ENCODE data around the gene SMAD7. TPM values are rescaled to one million over a fixed set of nuclear protein-coding genes. Genes with fewer than 3 reads are reported as not detected.
"Not testable (repeated sequence)": the region's sequence is repeated elsewhere in the genome, so short reads cannot be mapped to it uniquely, and the experiment has no call there.

The SMAD7 gene
- total RNA-seq, 2 experiments from 2014 or later: 13.6 to 14.4 TPM

DNA sequence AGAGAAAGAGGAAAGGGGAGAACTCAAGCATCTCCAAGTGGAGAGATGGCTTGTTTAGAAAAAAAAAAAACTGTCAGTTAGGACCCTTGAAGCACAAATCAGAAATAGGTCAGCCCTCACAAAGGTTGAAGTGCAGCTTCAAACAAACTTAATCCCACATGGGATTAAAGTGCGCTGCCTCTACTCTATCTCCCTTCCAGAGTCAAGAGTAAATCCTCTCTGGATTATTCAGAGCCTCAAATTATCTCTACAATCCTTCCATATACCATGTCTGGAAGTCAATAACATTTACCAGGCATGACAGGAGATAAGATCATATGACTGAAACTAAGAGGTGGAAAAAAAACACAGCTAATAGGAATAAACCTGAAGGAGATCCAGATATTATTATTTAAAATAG is 69.8 kb downstream of the SMAD7 start:
- Mint-ChIP-seq H3K9me3 (no peaks in the 10 kb centered on the region), H3K27me3 (no peaks in the 10 kb centered on the region), H3K27ac (no peak overlapping the region), H3K4me3 (no peak overlapping the region), H3K4me1 (ENCODE audit: low read depth) (no peaks in the 10 kb centered on the region), H3K36me3 (no peaks in the 10 kb centered on the region)
- no peak for DNase-seq
- intact Hi-C loops (cut with micrococcal nuclease): no loop called here
- POLR2A ChIA-PET: no interaction called here
- CTCF ChIA-PET: no interaction called here

DNA sequence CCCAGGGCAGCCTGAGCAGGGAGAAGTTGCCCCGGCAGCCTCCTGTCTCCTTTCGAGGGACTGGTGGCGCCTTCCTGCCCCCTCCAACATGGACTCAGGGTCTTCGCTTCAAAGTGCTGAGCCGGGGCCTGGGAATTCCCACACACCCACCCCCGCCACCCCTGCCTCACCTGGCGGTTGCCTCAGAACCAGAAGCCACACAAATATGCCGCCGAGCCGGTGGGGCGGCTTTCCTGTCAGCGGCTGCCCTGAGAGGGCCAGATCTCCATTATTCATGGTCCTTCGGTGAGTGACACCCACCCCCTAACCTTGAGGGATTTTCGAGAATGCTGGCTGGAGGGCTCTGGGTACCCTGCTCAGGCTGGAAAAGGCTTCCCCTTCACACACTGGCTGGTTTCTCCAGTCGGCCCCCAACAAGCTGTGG is 71.7 kb downstream of the SMAD7 start:
- Mint-ChIP-seq H3K27ac (no peak overlapping the region), H3K36me3 (no peaks in the 10 kb centered on the region), H3K4me1 (ENCODE audit: low read depth) (peaks cover under 1% of the 10 kb centered on the region), H3K4me3 (no peak overlapping the region), H3K27me3 (no peaks in the 10 kb centered on the region), H3K9me3 (no peaks in the 10 kb centered on the region)
- POLR2A ChIA-PET: no interaction called here
- DNase-seq: no peak
- CTCF ChIA-PET: no interaction called here
- intact Hi-C loops (cut with micrococcal nuclease): no loop called here

DNA sequence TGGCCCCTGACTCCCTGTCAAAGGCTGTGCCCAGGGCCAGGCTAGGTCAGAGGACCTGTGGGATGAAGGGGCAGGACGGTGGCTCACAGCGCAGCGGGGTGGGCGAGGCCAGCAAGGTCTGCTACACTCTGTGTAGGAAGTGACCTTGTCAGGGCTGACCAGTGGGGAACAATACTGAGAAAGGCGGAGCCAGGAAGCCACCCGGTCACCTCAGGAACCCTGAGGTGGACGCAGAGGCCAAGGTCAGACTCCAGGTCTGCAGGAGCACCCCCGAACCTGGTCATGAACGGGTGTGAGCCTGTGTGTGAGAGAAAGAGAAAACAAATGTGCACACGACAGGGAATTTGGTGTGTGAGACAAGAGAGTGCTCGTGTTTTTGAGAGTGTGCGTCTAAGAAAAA is 72.3 kb downstream of the SMAD7 start:
- H3K36me3 Mint-ChIP-seq: no peaks in the 10 kb centered on the region
- no peak overlapping the region for H3K4me3 Mint-ChIP-seq
- H3K27me3 Mint-ChIP-seq: no peaks in the 10 kb centered on the region
- no peak for DNase-seq
- intact Hi-C loops (cut with micrococcal nuclease): no loop called here
- ChIA-PET CTCF (no interaction called here), POLR2A (no interaction called here)
- H3K9me3 Mint-ChIP-seq: no peaks in the 10 kb centered on the region
- H3K4me1 Mint-ChIP-seq (ENCODE audit: low read depth): peaks cover 4% of the 10 kb centered on the region
- peak overlapping the region; percentile 61 for H3K27ac Mint-ChIP-seq

DNA sequence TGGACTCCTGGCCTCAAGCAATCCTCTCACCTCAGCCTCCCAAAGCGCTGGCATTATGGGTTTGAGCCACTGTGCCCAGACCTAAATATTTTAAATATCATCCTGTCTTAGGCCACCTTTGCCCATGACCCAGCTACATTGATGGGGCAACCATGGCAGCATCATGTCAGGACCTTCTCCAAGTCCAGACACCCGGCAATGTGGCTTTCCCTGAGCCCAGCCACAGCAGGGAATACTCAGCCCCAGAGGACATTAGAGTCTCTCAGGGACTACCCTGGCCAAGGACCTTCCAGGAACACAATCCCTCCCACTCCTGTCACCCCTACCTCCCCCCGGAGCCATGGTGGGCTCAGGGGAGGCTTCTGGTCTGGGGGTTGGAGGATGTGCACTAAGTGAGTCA is 72.8 kb downstream of the SMAD7 start:
- H3K27me3 Mint-ChIP-seq: no peaks in the 10 kb centered on the region
- H3K4me3 Mint-ChIP-seq: no peak overlapping the region
- no peak overlapping the region for H3K27ac Mint-ChIP-seq
- no peaks in the 10 kb centered on the region for H3K9me3 Mint-ChIP-seq
- H3K36me3 Mint-ChIP-seq: no peaks in the 10 kb centered on the region
- ChIA-PET CTCF (no interaction called here), POLR2A (no interaction called here)
- peaks cover 9% of the 10 kb centered on the region for H3K4me1 Mint-ChIP-seq (ENCODE audit: low read depth)
- DNase-seq: no peak
- intact Hi-C loops (cut with micrococcal nuclease): no loop called here

DNA sequence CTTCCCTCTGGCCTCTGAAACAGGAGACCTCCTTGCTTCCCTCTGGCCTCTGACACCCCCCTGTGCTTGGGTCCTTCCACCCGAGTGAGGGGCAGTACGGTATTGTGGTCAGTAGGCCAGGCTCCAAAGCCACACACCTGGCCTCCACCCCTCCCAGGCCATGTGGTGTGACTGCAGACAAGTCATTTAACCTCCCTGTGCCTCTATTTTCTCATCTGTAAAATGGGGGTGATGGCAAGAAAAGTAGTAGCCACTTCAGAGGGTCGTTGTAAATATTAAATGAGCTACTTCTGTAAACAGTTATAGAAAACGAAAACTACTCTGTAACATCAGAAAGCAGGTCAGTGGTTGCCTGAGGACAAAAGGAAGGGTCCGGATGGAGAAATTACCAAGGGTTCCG is 74.2 kb downstream of the SMAD7 start:
- no peak overlapping the region for H3K27ac Mint-ChIP-seq
- intact Hi-C loops (cut with micrococcal nuclease): no loop called here
- no peaks in the 10 kb centered on the region for H3K9me3 Mint-ChIP-seq
- H3K36me3 Mint-ChIP-seq: no peaks in the 10 kb centered on the region
- no peaks in the 10 kb centered on the region for H3K27me3 Mint-ChIP-seq
- no peak for DNase-seq
- ChIA-PET CTCF (no interaction called here), POLR2A (no interaction called here)
- no peak overlapping the region for H3K4me3 Mint-ChIP-seq
- peaks cover 18% of the 10 kb centered on the region for H3K4me1 Mint-ChIP-seq (ENCODE audit: low read depth)

DNA sequence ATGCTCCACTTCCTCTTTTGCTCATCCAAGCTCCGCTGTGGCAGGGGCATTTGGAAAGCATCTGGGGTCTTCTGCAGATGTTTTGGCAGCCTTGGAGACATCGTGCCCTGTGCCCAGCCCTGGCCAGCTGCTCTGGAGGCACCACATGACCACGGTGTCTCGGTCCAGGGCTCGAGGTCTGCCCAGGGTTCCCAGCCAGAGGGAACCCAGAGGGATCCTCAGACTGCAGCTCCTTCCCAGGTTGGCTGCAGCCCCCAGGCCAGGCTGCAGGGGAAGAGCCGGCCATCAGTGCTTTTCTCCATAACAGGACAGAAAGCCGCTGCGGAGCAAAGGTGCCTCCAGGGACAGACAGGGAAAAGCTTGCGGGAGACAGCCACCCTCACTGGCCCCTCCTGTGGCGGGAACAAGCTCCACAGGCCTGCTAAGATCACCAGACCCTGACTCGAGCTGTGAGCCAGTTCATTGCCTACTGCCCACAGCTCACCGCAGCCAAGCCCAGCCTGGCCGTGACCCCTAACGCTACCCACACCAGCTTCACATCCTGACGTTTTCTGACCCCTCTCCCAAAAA is 74.7 kb downstream of the SMAD7 start:
- CTCF ChIA-PET: no interaction called here

DNA sequence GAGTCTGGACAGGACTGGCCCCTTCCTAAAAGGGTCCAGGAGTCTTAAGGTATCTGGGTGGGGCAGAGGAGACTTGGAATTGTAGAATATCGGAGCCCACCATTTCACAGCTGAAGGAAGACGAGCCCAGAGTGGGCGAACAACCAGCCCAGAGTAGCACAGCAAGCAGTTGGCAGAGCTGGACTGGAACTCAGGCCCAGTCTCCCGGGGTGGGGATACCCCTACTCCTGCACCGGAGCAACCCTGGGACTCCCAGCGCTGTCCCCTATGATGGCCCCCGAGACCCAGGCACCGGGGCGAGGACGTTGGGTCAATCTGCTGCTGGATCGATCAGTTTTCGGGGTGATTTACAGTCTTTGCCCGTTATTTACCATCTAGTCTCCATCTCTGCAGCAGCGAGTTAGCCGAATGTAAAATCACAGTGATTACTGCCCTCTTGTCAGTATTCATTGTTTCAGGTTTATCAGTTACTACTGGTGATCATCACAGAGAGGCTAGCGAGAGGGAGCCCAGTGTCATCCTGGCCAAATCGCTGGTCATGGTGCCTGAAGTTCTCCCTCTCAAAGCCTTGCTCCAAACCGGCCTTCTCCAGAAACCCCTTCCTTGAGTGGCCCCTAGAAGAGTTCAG is 75.3 kb downstream of the SMAD7 start:
- Mint-ChIP-seq H3K36me3 (no peaks in the 10 kb centered on the region), H3K4me3 (no peak overlapping the region), H3K27me3 (no peaks in the 10 kb centered on the region), H3K4me1 (ENCODE audit: low read depth) (peaks cover 18% of the 10 kb centered on the region), H3K9me3 (no peaks in the 10 kb centered on the region), H3K27ac (no peak overlapping the region)
- POLR2A ChIA-PET: no interaction called here
- CTCF ChIA-PET: no interaction called here
- DNase-seq: no peak
- intact Hi-C loops (cut with micrococcal nuclease): no loop called here

More for the DNA sequence above, 74.7 kb downstream of the SMAD7 start:
- Mint-ChIP-seq H3K36me3 (no peaks in the 10 kb centered on the region), H3K4me1 (ENCODE audit: low read depth) (peaks cover 18% of the 10 kb centered on the region), H3K27ac (no peak overlapping the region), H3K4me3 (no peak overlapping the region), H3K9me3 (no peaks in the 10 kb centered on the region), H3K27me3 (no peaks in the 10 kb centered on the region)
- intact Hi-C loops (cut with micrococcal nuclease): no loop called here
- POLR2A ChIA-PET: no interaction called here
- DNase-seq: no peak

DNA sequence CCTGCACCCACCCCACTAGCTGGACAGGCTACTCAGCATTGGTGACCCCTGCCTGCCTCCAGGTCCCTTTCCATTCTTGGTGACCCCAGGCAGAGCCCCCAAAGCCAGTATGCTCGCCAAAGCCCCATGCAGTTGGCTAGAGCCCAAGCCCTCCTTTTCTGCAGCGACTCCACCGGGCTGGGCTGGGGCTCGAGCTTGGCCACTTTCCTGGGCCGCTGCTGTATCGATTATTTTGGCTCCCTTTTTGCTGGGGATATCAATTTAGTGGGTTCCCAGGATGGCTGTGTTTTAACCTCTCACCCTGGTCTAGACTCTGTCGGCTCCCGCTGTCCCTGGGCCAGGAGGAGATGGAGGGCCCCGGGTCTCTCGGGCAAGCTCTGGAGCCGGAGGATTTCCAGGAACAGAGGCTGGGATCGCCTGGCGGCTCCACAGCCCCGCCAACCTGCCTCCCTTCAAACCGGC is 76.0 kb downstream of the SMAD7 start:
- no peaks in the 10 kb centered on the region for H3K9me3 Mint-ChIP-seq
- intact Hi-C loops (cut with micrococcal nuclease): no loop called here
- H3K4me3 Mint-ChIP-seq: no peak overlapping the region
- no peaks in the 10 kb centered on the region for H3K36me3 Mint-ChIP-seq
- H3K27ac Mint-ChIP-seq: no peak overlapping the region
- H3K4me1 Mint-ChIP-seq (ENCODE audit: low read depth): peaks cover 20% of the 10 kb centered on the region
- ChIA-PET CTCF (interaction anchor here (1.6 kb wide), 1 partner anchor 98 kb away, joined by 7 read pairs; no protein-coding TSS in a partner anchor), POLR2A (no interaction called here)
- DNase-seq: no peak
- no peaks in the 10 kb centered on the region for H3K27me3 Mint-ChIP-seq

DNA sequence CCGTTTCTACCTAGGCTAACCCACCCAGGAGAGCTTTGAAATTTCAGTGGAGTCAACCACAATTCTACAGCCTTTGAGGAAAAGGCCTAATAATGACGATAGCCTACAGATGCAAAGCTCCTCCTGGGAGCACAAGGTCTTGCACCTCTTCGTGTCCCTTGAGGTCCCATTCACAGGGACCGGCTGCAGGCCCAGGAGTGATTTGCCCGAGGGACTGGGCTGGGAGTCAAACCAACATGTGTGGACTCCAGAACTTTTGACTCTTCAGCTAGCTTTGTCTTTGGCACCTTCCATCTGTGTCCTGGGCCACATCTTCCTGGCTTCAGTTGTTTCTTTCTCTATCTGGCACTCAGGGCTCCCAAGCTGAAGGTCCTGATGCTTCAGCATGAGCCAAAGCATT is 76.5 kb downstream of the SMAD7 start:
- POLR2A ChIA-PET: no interaction called here
- Mint-ChIP-seq H3K4me1 (ENCODE audit: low read depth) (peaks cover 25% of the 10 kb centered on the region), H3K27me3 (no peaks in the 10 kb centered on the region), H3K9me3 (no peaks in the 10 kb centered on the region), H3K27ac (no peak overlapping the region), H3K36me3 (no peaks in the 10 kb centered on the region), H3K4me3 (no peak overlapping the region)
- CTCF ChIA-PET: interaction anchor here (1.6 kb wide), 1 partner anchor 98 kb away, joined by 7 read pairs; no protein-coding TSS in a partner anchor
- intact Hi-C loops (cut with micrococcal nuclease): no loop called here
- DNase-seq: no peak

DNA sequence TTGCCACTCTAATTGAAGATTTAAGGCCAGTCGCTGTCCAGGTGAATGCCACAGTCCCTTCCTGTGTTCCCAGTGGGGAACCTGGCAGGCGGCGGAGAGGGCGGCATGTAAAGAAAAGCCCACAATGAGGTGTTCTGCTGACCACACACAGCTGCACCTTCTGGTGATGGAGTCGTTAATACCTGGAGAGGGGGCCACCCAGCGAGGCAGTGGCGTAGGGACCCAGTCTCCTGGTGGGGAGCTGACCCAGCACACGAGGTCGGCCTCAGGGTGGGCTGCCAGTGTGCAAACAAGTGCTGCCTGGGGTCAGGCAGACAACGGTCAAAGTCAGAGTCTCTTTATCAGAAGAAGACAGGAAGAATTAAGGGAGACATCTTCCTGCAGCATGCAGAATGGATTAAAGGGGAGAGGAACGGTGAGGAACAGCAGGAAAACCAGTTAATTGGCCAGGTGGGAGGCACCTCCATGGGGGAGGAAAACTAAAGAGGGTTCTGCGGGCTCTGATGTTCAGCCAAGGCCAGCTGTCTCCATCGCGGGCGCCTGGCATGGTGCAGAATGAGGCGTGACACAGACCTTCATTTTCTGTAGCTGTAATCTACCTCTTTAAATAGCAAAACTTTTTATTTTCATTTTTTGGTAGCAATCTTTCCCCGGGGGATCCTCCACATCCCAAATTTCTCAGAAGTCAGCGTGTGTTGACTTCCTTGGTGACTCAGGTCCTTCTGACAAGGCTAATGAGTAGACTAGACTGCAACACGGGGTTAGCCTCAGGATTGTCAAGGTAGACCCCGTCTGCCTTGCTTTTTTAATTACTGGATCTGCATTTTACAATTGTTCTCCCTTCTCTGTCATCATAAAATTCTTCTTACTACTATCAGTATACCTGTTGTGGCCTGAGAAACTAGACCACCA is 78.3 kb downstream of the SMAD7 start:
- Mint-ChIP-seq H3K27me3 (no peaks in the 10 kb centered on the region), H3K9me3 (no peaks in the 10 kb centered on the region), H3K4me3 (no peak overlapping the region), H3K36me3 (no peaks in the 10 kb centered on the region), H3K4me1 (ENCODE audit: low read depth) (peaks cover 40% of the 10 kb centered on the region), H3K27ac (no peak overlapping the region)
- ChIA-PET CTCF (no interaction called here), POLR2A (no interaction called here)
- intact Hi-C loops (cut with micrococcal nuclease): no loop called here
- no peak for DNase-seq

DNA sequence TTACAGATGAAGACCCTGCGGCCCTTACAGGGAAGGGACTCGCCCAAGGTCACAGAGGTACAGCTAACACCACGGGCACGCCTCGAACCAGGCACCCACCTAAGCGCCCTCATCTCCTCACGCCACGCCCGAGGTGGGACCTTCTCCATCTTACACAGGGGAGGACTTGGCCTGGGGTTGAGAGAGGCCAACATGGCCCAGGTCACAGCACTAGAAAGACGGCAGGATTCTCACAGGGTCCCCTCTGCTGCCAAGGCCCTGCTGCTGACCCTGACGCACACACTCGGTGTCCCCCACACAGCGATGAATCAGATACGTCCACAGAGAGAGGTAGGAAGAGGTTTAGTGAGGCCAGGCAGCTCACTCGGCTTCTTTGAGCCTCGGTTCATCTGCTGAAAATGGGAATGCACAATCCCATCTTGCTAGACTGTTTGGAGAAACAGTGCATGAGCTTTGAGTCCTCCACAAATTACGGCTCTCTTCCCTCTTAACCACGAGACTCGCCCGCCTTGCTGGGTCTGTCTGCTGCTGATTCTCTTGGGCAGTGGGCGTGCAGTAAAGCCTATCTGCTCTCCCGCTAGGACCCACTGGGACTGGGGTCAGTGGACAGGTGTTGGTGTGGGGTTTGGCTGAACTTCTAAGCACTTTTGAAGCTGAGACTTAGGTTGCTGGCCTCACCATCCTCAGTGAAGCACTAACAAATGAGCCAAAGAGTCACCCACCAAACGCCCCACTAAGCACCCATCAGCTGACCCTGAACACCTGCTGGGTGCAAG is 79.2 kb downstream of the SMAD7 start:
- Mint-ChIP-seq H3K36me3 (no peaks in the 10 kb centered on the region), H3K4me3 (no peak overlapping the region), H3K27ac (no peak overlapping the region), H3K27me3 (no peaks in the 10 kb centered on the region), H3K9me3 (no peaks in the 10 kb centered on the region), H3K4me1 (ENCODE audit: low read depth) (peaks cover 42% of the 10 kb centered on the region)
- no peak for DNase-seq
- ChIA-PET CTCF (no interaction called here), POLR2A (no interaction called here)
- intact Hi-C loops (cut with micrococcal nuclease): no loop called here

DNA sequence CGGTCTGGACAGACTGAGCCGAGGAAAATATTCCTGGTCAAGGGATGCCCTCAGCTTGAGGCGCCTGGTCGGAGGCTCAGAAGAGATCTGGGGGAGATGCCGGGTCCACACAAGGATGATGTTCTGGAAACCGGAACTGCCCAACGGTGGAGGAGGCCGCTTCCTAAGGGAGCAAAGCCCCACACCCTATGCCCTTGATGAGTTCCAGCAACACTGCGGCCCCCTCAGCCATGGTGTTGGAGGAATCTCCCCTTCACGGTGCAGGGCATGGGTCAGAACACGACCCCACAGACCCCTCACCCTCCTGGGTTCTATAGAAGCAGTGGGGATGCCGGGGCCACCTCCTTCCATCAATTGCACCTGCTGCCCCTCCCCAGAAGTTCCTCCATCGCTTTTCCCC is 79.8 kb downstream of the SMAD7 start:
- H3K36me3 Mint-ChIP-seq, H3K27me3 Mint-ChIP-seq: not testable (repeated sequence)

More for the DNA sequence above, 79.8 kb downstream of the SMAD7 start:
- H3K9me3 Mint-ChIP-seq; DNase-seq; CTCF ChIA-PET; H3K4me3 Mint-ChIP-seq; POLR2A ChIA-PET; intact Hi-C loops (cut with micrococcal nuclease); H3K27ac Mint-ChIP-seq: not testable (repeated sequence)
- peaks cover 42% of the 10 kb centered on the region for H3K4me1 Mint-ChIP-seq (ENCODE audit: low read depth)

All from activated CD4-positive, alpha-beta memory T cell treated with anti-CD3 and anti-CD28 coated beads for 36 hours (primary cell).